ENCODE measurements around the gene SF1. TPM values are rescaled to one million over a fixed set of nuclear protein-coding genes. Genes with fewer than 3 reads are reported as not detected.
A peak's percentile ranks its signal among the peaks of the same experiment; 100 is the strongest.

SF1 gene
- total and polyA plus RNA-seq, 9 of the 15 experiments (the other 6 are each of a cell fraction or from before 2014, with no cell fraction given), result 13.1 to 334 (median 111) TPM

DNA sequence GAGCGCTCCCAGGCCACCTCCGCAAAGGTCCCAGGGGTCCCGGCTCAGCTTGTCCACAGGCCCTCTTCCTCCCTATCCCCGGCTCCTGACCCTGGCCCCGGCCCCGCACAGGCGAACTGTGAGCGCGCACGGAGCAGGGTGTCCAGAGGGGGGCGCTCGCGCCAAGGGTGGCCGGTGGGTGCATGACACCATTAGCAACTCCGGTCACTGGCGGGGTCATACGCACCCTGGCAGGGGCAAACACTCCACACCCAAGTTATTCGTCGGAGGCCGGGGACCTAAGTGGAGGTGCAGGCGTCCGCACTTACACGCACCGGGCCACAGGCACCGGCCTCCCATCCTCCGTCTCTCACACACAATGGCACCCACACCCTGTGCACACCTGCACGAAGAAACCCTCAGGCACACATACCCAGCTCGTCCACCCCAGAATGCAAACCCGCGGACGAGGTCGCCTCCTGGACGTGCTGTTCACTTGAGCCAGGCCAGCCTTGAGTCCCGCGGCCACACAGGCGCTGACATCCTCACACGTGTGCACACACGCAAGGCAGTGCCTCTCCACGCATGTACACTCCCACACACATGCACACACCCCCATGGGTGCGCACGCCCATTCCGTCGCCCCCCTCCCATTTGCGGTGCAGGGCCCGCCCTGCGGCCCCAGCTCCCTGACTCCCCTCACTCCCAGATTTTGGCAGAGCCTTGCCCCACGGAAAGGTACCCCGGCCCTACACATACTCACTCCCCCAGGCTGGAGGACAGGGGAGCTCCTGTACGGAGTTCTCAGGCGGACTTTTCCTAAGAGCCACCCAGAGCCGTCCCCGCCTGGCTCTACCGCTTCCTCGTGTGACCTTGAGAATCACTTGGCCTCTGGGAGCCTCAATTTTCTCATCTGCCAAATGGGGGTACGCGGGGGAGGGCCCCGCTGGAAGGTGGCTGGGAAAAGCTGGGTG is 34.5 kb downstream of the SF1 start, which contains the start of gene RASGRP2 (continued):
- TF ChIP-seq, protein P1, sequence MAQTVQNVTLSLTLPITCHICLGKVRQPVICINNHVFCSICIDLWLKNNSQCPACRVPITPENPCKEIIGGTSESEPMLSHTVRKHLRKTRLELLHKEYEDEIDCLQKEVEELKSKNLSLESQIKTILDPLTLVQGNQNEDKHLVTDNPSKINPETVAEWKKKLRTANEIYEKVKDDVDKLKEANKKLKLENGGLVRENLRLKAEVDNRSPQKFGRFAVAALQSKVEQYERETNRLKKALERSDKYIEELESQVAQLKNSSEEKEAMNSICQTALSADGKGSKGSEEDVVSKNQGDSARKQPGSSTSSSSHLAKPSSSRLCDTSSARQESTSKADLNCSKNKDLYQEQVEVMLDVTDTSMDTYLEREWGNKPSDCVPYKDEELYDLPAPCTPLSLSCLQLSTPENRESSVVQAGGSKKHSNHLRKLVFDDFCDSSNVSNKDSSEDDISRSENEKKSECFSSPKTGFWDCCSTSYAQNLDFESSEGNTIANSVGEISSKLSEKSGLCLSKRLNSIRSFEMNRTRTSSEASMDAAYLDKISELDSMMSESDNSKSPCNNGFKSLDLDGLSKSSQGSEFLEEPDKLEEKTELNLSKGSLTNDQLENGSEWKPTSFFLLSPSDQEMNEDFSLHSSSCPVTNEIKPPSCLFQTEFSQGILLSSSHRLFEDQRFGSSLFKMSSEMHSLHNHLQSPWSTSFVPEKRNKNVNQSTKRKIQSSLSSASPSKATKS (CRISPR knock-in tag; IDR thresholded peaks at IDR 0.05), result no peak
- no peak for TF ChIP-seq L3MBTL2 (IDR thresholded peaks at IDR 0.05)
- TF ChIP-seq POLR3G (IDR thresholded peaks at IDR 0.05; ENCODE audit: extremely low read depth, insufficient read length, insufficient replicate concordance), result no peak
- TF ChIP-seq MYNN (IDR thresholded peaks at IDR 0.05), result 0 out of 2 replicates have a peak, but pooled peaks have one; percentile 65
- no peak for TF ChIP-seq MYNN (CRISPR knock-in tag; IDR thresholded peaks at IDR 0.05)
- no peak for TF ChIP-seq SNIP1 (IDR thresholded peaks at IDR 0.05; ENCODE audit: low read depth)
- TF ChIP-seq, protein P2, sequence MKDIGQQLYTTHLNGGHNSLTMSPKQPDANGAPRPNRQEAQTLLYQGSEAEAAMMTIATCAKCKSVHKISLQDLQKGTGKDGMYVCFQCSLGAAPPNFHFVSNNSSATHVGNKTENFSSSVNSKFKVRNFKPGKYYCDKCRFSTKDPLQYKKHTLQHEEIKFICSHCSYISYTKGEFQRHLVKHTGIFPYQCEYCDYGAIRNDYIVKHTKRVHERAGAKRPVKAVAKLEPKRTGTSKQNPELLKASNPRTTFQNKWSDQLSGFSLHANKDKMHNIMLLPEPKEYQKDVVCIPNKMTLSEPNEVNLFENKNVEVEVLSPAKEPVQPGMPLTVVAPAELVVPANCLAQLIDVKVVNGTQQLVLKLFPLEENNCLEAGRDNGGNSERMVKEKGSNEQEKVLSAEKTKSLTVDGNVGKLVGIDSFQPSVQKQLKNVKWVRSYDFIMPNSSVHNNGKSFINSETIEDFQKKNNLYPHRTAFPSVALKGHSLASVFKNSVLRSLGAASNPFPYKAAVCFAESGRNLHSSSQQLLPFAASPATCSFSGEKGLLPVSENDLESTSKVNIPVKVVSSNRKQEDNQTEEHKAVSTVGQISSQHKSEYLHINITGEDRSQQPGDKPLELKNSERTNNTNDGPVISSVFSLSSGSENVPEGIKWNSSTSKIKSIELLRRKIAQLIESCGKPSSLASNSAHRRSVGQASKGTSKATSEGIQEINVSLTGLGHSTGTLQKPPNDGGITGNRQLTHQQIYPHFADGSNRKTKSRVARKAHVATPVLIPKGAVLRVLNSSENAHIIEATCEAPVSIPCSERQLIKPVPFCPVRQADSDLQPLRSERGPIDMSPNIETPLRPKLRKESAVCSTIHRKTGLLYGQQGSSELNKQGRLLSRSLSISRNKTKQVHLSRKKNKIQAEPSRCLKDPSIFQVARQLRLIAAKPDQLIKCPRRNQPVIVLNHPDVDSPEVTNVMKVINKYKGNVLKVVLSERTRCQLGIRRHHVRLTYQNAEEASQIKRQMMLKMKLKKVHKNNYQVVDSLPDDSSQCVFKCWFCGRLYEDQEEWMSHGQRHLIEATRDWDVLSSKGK (CRISPR knock-in tag; IDR thresholded peaks at IDR 0.05), result no peak
- TF ChIP-seq, protein P3, sequence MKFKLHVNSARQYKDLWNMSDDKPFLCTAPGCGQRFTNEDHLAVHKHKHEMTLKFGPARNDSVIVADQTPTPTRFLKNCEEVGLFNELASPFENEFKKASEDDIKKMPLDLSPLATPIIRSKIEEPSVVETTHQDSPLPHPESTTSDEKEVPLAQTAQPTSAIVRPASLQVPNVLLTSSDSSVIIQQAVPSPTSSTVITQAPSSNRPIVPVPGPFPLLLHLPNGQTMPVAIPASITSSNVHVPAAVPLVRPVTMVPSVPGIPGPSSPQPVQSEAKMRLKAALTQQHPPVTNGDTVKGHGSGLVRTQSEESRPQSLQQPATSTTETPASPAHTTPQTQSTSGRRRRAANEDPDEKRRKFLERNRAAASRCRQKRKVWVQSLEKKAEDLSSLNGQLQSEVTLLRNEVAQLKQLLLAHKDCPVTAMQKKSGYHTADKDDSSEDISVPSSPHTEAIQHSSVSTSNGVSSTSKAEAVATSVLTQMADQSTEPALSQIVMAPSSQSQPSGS (CRISPR knock-in tag; IDR thresholded peaks at IDR 0.05), result no peak
- TF ChIP-seq RBM39 (optimal IDR thresholded peaks at IDR 0.05; ENCODE audit: low read depth, low read length), result no peak
- no peak for TF ChIP-seq ZNF134 (CRISPR knock-in tag; conservative IDR thresholded peaks at IDR 0.05)
- no peak for TF ChIP-seq SAFB2 (IDR thresholded peaks at IDR 0.05; ENCODE audit: borderline replicate concordance, low read depth, low read length, severe bottlenecking)
- no peak for TF ChIP-seq FOXJ3 (CRISPR knock-in tag; IDR thresholded peaks at IDR 0.05)
- TF ChIP-seq, protein P4, sequence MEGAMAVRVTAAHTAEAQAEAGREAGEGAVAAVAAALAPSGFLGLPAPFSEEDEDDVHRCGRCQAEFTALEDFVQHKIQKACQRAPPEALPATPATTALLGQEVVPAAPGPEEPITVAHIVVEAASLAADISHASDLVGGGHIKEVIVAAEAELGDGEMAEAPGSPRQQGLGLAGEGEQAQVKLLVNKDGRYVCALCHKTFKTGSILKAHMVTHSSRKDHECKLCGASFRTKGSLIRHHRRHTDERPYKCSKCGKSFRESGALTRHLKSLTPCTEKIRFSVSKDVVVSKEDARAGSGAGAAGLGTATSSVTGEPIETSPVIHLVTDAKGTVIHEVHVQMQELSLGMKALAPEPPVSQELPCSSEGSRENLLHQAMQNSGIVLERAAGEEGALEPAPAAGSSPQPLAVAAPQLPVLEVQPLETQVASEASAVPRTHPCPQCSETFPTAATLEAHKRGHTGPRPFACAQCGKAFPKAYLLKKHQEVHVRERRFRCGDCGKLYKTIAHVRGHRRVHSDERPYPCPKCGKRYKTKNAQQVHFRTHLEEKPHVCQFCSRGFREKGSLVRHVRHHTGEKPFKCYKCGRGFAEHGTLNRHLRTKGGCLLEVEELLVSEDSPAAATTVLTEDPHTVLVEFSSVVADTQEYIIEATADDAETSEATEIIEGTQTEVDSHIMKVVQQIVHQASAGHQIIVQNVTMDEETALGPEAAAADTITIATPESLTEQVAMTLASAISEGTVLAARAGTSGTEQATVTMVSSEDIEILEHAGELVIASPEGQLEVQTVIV (CRISPR knock-in tag; IDR thresholded peaks at IDR 0.05; ENCODE audit: borderline replicate concordance), result no peak
- TF ChIP-seq LEF1 (IDR thresholded peaks at IDR 0.05), result 0 out of 2 replicates have a peak, but pooled peaks have one; percentile 28
- no peak for TF ChIP-seq ZC3H8 (IDR thresholded peaks at IDR 0.05)
- no peak for TF ChIP-seq SETDB1 (IDR thresholded peaks at IDR 0.05; ENCODE audit: low read length)
- TF ChIP-seq ADNP (tag; IDR thresholded peaks at IDR 0.05), result peak; percentile 95
- no peak for TF ChIP-seq CBX2 (IDR thresholded peaks at IDR 0.05; ENCODE audit: insufficient read depth, low read length, poor library complexity, severe bottlenecking)

All from K562 (cell line).